Activated T-cell treated with anti-CD3 and anti-CD28 coated beads, Interleukin-2, amount 50 U/mL, for 24 hours (primary cell): ENCODE data around the gene OAS1.
A peak's percentile ranks its signal among the peaks of the same experiment; 100 is the strongest.

Experiments used
- DNase-seq: peaks from one replicate; pipeline ENCODE4 v3.0.0-alpha.2; 2020
- H3K27ac Mint-ChIP-seq: 2 replicates; pipeline ENCODE4 v1.8.0; 2020; ENCODE audit warnings: mild to moderate bottlenecking, mixed read lengths
- H3K27me3 Mint-ChIP-seq: 2 replicates; pipeline ENCODE4 v1.8.0; 2020; ENCODE audit warnings: mixed read lengths
- H3K36me3 Mint-ChIP-seq: 2 replicates; pipeline ENCODE4 v1.8.0; 2020; ENCODE audit warnings: low read depth, mixed read lengths
- H3K4me1 Mint-ChIP-seq: 2 replicates; pipeline ENCODE4 v1.8.0; 2020; ENCODE audit warnings: low read depth, mixed read lengths
- H3K4me3 Mint-ChIP-seq: 2 replicates; pipeline ENCODE4 v1.8.0; 2020; ENCODE audit warnings: mild to moderate bottlenecking, moderate library complexity, mixed read lengths
- H3K9me3 Mint-ChIP-seq: 2 replicates; pipeline ENCODE4 v1.8.0; 2020; ENCODE audit warnings: mixed read lengths

Gene OAS1

DNA sequence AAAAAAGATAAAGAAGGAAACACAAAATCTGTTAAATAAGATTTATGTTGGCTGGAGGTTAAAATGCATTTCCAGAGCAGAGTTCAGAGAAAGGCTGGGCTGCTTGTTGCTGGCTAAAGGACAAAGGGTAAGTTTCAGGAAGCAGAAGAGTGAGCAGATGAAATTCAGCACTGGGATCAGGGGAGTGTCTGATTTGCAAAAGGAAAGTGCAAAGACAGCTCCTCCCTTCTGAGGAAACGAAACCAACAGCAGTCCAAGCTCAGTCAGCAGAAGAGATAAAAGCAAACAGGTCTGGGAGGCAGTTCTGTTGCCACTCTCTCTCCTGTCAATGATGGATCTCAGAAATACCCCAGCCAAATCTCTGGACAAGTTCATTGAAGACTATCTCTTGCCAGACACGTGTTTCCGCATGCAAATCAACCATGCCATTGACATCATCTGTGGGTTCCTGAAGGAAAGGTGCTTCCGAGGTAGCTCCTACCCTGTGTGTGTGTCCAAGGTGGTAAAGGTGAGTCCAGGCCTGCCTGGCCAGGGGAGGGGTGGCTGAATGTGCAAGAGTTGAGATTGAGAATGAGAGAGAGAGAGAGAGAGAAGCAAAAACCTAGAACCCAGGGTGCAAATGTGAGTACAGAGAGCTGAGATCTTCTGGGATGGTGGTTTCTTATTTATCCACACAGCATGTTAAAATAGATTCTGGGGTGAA is at the start of gene OAS1:
TSS of gene OAS1 (plus strand) at position 251 of the 703 bp plus-strand sequence. CDS start at position 329, 78 bp downstream.
- peak within 1 kb of the TSS; percentile 95 for H3K27ac Mint-ChIP-seq
- peaks cover 18% of the 10 kb centered on the region for H3K36me3 Mint-ChIP-seq
- no peaks in the 10 kb centered on the region for H3K9me3 Mint-ChIP-seq
- no peak for DNase-seq
- H3K4me1 Mint-ChIP-seq, result peaks cover 69% of the 10 kb centered on the region
- H3K4me3 Mint-ChIP-seq, result peak within 1 kb of the TSS; percentile 85
- no peaks in the 10 kb centered on the region for H3K27me3 Mint-ChIP-seq

DNA sequence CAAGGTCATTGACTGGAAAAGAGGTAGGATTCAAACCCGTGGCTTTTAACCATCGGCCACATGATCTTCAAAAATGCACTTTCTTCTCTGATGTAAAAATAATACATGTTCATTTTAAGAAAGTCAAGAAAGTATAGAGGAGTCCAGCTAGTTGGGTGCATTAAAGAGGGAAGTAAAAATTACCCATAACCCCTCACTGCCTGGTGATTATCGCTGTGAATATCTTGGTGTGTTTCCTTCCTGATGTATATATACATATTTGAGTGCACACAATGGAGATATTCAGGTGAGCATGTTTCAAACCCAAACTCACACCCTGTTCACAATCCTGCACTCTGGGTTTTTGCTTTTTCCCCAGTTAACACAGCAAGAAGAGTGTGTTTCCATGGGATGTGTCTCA is 47.5 kb upstream of the OAS1 start:
- no peaks in the 10 kb centered on the region for H3K9me3 Mint-ChIP-seq
- H3K4me1 Mint-ChIP-seq, result no peaks in the 10 kb centered on the region
- no peak overlapping the region for H3K4me3 Mint-ChIP-seq
- peaks cover 54% of the 10 kb centered on the region for H3K27me3 Mint-ChIP-seq
- H3K36me3 Mint-ChIP-seq, result no peaks in the 10 kb centered on the region
- DNase-seq, result no peak
- no peak overlapping the region for H3K27ac Mint-ChIP-seq

- no peak for DNase-seq
- no peak overlapping the region for H3K4me3 Mint-ChIP-seq
- H3K36me3 Mint-ChIP-seq, result no peaks in the 10 kb centered on the region
- no peaks in the 10 kb centered on the region for H3K4me1 Mint-ChIP-seq
- H3K27me3 Mint-ChIP-seq, result peaks cover 57% of the 10 kb centered on the region
- no peak overlapping the region for H3K27ac Mint-ChIP-seq
- H3K9me3 Mint-ChIP-seq, result no peaks in the 10 kb centered on the region
Observed at GRCh38 chr12:112860181-112860580, 46.6 kb upstream of the OAS1 start.

GRCh38 chr12:112861284-112861683 is 45.5 kb upstream of the OAS1 start:
- Mint-ChIP-seq H3K27ac (no peak overlapping the region), H3K4me3 (no peak overlapping the region), H3K27me3 (peaks cover 51% of the 10 kb centered on the region), H3K36me3 (no peaks in the 10 kb centered on the region), H3K9me3 (no peaks in the 10 kb centered on the region), H3K4me1 (no peaks in the 10 kb centered on the region)
- DNase-seq, result no peak

DNA sequence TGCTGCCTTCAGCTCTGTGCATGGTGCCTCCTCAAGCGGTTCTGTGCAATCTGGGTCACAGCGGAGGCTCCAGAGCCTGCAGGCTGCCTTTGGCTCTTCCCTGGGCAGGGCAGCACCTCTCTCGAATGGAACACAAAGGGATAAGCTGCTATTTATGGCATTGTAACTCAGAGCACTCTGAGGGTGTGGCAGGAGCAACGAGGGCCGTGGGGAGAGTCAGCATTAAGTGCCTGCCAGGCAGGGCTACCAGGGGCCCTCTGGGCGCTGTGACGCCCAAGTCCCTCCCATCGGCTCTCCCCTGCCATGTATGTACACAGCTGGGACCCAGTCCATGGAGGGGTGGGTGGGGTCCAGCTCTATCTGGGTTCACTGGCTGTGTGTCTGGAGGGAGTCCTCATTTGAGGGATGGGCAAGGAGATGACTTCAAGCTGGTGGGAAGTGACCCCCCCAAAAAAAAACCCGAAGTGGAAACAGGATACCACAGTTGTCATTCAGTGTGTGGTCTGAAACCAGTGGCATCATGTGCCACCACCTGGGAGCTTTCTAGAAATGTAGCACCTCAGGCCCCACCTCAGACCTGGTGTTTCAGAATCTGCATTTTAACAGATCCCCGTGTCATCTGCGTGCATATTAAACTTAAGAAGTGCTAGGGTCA is 44.0 kb upstream of the OAS1 start:
- Mint-ChIP-seq H3K9me3 (no peaks in the 10 kb centered on the region), H3K27ac (no peak overlapping the region), H3K4me1 (no peaks in the 10 kb centered on the region), H3K27me3 (peaks cover 44% of the 10 kb centered on the region), H3K36me3 (no peaks in the 10 kb centered on the region), H3K4me3 (no peak overlapping the region)
- DNase-seq, result no peak

- peaks cover 51% of the 10 kb centered on the region for H3K27me3 Mint-ChIP-seq
- H3K9me3 Mint-ChIP-seq, result no peaks in the 10 kb centered on the region
- H3K27ac Mint-ChIP-seq, result no peak overlapping the region
- H3K4me1 Mint-ChIP-seq, result no peaks in the 10 kb centered on the region
- no peak overlapping the region for H3K4me3 Mint-ChIP-seq
- no peak for DNase-seq
- no peaks in the 10 kb centered on the region for H3K36me3 Mint-ChIP-seq
Observed at GRCh38 chr12:112868459-112869041, 38.2 kb upstream of the OAS1 start.

DNA sequence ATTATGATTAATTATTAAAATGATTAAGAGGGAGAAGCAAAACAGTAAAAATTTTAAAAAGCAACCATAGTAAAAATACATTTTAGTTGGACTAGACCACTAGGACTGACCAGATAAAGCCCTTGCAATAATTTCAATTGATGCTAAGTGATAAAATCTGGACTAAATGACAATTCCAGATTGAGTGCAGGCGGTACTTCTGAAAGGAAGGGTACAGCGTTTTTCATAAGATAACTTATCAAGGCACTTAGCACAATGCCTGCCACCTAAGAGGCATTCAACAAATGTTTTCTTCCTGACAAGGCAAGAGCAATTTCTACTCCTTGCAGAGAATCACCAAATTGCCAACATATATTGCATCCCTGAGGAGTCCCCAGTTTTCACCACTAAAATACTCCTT is 37.7 kb upstream of the OAS1 start:
- Mint-ChIP-seq H3K4me3 (no peak overlapping the region), H3K4me1 (no peaks in the 10 kb centered on the region), H3K9me3 (no peaks in the 10 kb centered on the region), H3K36me3 (no peaks in the 10 kb centered on the region), H3K27me3 (peaks cover 56% of the 10 kb centered on the region), H3K27ac (no peak overlapping the region)
- no peak for DNase-seq

DNA sequence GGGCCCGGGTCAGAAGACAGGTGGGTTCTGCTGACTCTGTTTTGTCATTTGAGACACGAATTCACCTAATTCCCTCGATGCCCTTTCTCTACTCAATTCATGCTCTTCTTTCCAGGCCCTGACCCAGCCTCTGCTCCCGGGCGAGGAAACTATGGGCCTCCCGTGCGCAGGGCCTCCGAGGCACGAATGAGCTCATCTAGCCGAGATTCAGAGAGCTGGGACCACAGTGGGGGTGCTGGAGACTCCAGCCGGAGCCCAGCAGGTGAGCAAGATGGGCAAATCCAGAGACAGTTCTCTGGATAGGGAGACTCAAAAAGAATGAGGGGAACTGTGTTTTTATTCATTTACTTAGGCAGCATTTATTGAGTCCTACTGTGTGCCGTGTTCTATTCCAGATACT is 37.0 kb upstream of the OAS1 start:
- no peaks in the 10 kb centered on the region for H3K36me3 Mint-ChIP-seq

DNA sequence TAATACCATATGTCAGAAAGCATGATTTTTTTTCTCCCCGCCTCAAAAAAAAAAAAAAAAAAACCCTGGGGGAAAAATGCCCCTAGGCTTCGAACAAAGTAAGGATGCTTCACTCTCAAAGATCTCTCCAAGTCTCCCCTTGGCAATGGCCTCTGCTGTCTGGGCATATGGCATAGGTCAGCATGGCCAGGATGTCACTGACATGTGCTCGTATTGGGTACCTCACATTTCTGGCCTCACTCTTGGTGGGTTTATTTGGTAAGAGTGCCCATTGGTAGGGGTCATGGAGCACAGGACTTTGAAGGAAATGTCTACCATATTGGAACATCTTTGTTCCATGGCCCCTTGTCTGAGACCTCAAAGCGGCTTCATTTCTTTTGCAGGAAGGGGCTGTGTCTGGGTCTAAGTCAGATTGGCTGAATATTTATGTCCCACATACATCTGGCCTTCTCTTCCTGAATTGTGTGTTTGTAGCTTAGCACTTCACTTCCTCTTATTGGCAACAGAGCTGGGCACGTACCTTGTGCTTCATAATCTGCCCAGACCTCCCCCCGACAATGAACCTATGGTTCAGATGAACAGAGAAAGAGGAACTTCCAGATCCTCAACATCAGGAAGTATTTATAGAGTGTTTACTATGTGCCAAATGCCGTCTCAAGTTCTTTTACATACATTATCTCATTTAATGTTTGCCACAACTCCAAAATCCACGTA is 36.3 kb upstream of the OAS1 start:
- no peak for DNase-seq
- H3K36me3 Mint-ChIP-seq, result no peaks in the 10 kb centered on the region
- no peak overlapping the region for H3K4me3 Mint-ChIP-seq
- H3K4me1 Mint-ChIP-seq, result no peaks in the 10 kb centered on the region
- no peak overlapping the region for H3K27ac Mint-ChIP-seq
- no peaks in the 10 kb centered on the region for H3K9me3 Mint-ChIP-seq
- peaks cover 54% of the 10 kb centered on the region for H3K27me3 Mint-ChIP-seq

More for the DNA sequence above, 37.0 kb upstream of the OAS1 start:
- no peak for DNase-seq
- H3K4me3 Mint-ChIP-seq, result no peak overlapping the region
- no peak overlapping the region for H3K27ac Mint-ChIP-seq
- no peaks in the 10 kb centered on the region for H3K4me1 Mint-ChIP-seq
- peaks cover 56% of the 10 kb centered on the region for H3K27me3 Mint-ChIP-seq
- no peaks in the 10 kb centered on the region for H3K9me3 Mint-ChIP-seq

DNA sequence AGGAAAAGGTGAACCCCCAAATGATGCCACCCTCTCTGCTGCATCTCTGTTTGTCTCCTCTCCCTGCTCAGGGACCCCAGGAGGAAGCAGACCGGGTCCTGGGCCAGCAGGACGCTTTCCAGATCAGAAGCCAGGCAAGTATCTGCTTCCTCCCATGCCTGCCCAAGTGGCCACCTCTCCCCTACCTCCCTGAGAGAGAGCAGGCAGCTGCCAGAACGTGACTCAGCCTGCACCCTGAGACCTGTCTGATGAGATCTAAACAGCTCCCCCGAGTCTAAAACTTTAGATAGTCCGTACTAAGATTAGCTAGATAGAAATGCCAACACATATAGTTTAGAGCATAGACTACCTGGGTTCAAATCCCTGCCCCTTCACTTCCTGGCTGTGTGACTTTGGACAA is 31.2 kb upstream of the OAS1 start:
- Mint-ChIP-seq H3K9me3 (no peaks in the 10 kb centered on the region), H3K4me3 (no peak overlapping the region), H3K27ac (no peak overlapping the region), H3K4me1 (no peaks in the 10 kb centered on the region), H3K27me3 (peaks cover 57% of the 10 kb centered on the region), H3K36me3 (no peaks in the 10 kb centered on the region)
- no peak for DNase-seq

DNA sequence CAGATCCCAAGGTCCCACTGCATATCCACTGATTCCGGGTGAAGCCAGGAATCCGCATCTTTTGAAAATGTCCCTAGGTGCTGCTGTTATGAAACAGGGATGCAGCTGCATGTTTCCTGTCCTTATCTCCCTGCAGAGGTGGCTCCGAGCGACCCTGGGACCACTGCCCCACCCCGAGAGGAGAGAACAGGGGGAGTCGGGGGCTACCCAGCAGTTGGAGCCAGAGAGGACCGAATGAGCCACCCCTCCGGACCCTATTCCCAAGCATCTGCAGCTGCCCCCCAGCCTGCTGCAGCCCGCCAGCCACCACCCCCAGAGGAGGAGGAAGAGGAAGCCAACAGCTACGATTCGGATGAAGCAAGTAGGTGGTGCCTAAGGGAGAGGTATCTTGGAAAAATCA is 30.3 kb upstream of the OAS1 start:
- H3K27me3 Mint-ChIP-seq, result peaks cover 51% of the 10 kb centered on the region
- H3K27ac Mint-ChIP-seq, result no peak overlapping the region
- DNase-seq, result no peak
- H3K36me3 Mint-ChIP-seq, result no peaks in the 10 kb centered on the region
- no peaks in the 10 kb centered on the region for H3K9me3 Mint-ChIP-seq
- no peaks in the 10 kb centered on the region for H3K4me1 Mint-ChIP-seq
- no peak overlapping the region for H3K4me3 Mint-ChIP-seq

DNA sequence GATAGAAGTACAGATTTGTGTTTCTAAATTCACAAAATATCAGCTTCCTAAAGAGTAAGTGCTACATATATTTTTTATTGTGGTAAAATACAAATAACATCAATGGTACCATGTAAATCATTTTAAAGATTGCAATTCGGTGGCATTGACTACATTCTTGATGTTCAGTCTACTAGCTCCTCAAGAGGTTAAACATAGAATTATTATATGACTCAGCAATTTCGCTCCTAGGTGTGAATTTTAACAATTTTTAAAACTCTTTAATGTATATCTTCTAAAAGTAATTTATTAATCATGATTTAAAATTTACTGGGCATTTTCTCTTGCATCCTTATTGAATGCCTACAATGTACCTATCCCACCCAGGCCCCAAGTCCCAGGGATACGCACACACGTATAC is 29.8 kb upstream of the OAS1 start:
- no peaks in the 10 kb centered on the region for H3K9me3 Mint-ChIP-seq
- H3K27ac Mint-ChIP-seq, result no peak overlapping the region
- no peaks in the 10 kb centered on the region for H3K36me3 Mint-ChIP-seq
- no peak for DNase-seq
- H3K4me1 Mint-ChIP-seq, result no peaks in the 10 kb centered on the region
- H3K4me3 Mint-ChIP-seq, result no peak overlapping the region
- H3K27me3 Mint-ChIP-seq, result peaks cover 49% of the 10 kb centered on the region

- no peaks in the 10 kb centered on the region for H3K4me1 Mint-ChIP-seq
- no peak for DNase-seq
- no peak overlapping the region for H3K27ac Mint-ChIP-seq
- H3K27me3 Mint-ChIP-seq, result peaks cover 42% of the 10 kb centered on the region
- no peaks in the 10 kb centered on the region for H3K9me3 Mint-ChIP-seq
- H3K36me3 Mint-ChIP-seq, result no peaks in the 10 kb centered on the region
- H3K4me3 Mint-ChIP-seq, result no peak overlapping the region
Observed at GRCh38 chr12:112878488-112878887, 28.3 kb upstream of the OAS1 start.

- Mint-ChIP-seq H3K27me3 (peaks cover 35% of the 10 kb centered on the region), H3K36me3 (no peaks in the 10 kb centered on the region), H3K9me3 (no peaks in the 10 kb centered on the region), H3K4me1 (no peaks in the 10 kb centered on the region), H3K27ac (no peak overlapping the region), H3K4me3 (no peak overlapping the region)
- DNase-seq, result no peak
Observed at GRCh38 chr12:112879191-112879705, 27.5 kb upstream of the OAS1 start.
